NB4 (cell line): ENCODE results near the gene SRBD1.

Experiments
- DNase-seq: peaks from one replicate; pipeline ENCODE4 v3.0.0; 2010; ENCODE audit warnings: low read depth
- H3K4me3 ChIP-seq: one replicate; pipeline ENCODE4 v1.5.1; 2011; ENCODE audit warnings: mild to moderate bottlenecking, low read depth, low read length, moderate library complexity
- MYC ChIP-seq: IDR thresholded peaks from 2 replicates; pipeline ENCODE4 v1.6.1; 2011; ENCODE audit warnings: low read depth, low read length
- POLR2A ChIP-seq: IDR thresholded peaks from 2 replicates; pipeline ENCODE4 v1.6.1; 2011; ENCODE audit warnings: mild to moderate bottlenecking; ENCODE audit not compliant: insufficient read length; ENCODE audit errors: extremely low read depth
- TF ChIP-seq, protein P1 (sequence below): IDR thresholded peaks from one replicate; pipeline ENCODE4 v1.5.1; 2012; ENCODE audit warnings: low read depth, low read length
- TF ChIP-seq, protein P2 (sequence below): IDR thresholded peaks from 2 replicates; pipeline ENCODE4 v1.6.1; 2011; ENCODE audit warnings: low read depth, low read length

The SRBD1 gene

DNA sequence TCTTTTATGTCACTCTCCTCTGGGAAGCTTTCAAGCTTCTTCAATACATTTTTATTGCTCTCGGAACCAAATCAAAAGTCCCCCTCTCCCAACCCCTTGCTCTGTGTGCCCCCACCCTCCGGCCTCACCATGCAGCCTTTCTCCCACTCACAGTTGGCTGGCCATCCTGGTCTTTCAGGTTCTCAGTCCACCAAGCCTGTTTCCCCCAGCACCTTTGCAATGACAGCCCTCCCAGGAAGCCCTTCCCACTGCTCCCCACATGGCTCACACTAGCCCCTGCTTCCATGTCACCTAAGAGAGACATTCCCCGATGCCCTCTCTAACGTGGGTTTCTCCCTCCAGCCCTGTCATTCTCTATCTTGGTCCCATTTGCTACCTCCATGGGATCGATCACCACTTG lies 266.6 kb downstream of the SRBD1 start:
- no peak for TF ChIP-seq POLR2A
- no peak for TF ChIP-seq MYC
- TF ChIP-seq, protein P1, sequence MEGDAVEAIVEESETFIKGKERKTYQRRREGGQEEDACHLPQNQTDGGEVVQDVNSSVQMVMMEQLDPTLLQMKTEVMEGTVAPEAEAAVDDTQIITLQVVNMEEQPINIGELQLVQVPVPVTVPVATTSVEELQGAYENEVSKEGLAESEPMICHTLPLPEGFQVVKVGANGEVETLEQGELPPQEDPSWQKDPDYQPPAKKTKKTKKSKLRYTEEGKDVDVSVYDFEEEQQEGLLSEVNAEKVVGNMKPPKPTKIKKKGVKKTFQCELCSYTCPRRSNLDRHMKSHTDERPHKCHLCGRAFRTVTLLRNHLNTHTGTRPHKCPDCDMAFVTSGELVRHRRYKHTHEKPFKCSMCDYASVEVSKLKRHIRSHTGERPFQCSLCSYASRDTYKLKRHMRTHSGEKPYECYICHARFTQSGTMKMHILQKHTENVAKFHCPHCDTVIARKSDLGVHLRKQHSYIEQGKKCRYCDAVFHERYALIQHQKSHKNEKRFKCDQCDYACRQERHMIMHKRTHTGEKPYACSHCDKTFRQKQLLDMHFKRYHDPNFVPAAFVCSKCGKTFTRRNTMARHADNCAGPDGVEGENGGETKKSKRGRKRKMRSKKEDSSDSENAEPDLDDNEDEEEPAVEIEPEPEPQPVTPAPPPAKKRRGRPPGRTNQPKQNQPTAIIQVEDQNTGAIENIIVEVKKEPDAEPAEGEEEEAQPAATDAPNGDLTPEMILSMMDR = no peak
- TF ChIP-seq, protein P2, sequence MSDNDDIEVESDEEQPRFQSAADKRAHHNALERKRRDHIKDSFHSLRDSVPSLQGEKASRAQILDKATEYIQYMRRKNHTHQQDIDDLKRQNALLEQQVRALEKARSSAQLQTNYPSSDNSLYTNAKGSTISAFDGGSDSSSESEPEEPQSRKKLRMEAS = no peak

DNA sequence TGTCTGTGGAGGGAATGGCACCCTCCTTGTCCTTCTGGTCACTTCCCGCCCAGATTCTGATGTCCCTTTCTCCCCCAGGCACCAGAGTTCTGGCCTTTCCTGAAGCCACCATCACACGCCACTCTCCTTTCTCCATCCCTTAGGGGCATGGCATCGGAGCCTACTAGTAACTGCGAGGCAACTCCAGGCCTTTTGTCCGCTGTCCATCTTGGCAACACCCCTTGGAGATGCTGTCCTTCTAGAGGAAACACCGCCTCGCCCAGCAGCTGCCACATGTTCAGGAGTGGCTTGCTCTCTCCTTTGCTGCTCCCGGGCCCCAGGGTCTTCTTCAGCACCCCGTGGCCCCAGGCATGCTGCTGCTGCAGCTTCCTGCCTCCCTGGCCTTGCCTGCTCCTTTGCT lies 267.0 kb downstream of the SRBD1 start:
- no peak for DNase-seq
- TF ChIP-seq POLR2A (no peak), MYC (no peak)
- H3K4me3 ChIP-seq = no peak overlapping the region

More for the DNA sequence above, 266.6 kb downstream of the SRBD1 start:
- no peak overlapping the region for H3K4me3 ChIP-seq
- DNase-seq = no peak

DNA sequence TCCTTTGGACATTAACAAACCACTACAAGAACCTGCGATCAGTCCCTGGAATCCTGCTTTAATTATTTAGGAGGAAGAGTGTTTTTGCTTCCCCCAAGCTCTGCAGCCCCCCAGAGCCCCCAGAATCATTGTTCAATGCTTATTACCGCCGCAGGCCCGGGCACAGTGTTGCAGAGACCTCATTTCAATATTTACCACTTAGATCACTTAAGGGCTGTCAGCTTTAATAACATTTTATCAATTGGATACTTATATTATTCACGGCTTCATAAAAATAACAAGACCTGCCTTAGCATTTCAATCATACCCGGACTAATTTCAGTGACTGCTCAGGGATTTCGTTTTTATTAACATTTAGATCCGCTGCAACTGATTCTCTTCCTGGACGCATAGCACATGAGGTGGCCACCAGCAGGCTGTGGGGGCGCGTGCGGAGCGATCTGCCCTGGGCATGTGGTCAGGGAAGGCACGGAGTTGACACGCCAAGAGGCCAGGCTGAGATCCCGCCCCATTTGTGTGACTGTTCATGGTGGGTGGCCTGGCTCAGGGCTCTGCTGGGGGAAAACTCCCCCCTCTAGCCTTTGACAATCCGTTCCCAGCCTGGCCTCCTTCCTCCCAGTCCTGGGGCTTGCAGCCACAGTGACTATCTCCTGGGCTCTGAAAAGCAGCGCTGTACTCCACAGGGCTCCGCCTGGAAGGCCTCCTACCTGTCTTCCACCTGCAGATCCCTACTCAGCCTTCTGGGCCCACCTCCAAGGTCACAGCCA lies 267.6 kb downstream of the SRBD1 start:
- TF ChIP-seq, protein P1 = no peak
- no peak for TF ChIP-seq POLR2A
- TF ChIP-seq MYC = no peak
- TF ChIP-seq, protein P2 = no peak
- H3K4me3 ChIP-seq = no peak overlapping the region
- DNase-seq = no peak

DNA sequence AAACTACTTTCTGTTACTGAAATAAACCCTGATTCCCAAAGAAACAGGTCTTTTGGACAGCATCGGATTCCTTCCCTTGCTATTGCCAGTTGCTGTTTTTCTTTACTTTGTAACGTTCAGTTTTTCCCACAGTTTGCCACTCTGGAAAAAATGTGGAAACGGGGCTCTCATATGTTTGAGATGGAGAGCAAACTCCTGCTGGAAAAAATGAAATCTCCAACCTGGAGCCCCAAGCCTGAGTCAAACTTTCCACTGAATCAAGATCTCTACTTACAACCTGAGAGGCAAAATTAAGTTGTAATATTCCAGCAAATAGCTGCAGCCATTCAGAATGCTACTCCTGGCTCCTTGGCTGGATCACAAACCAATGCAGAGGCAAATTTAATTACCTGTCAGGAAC lies 270.7 kb downstream of the SRBD1 start:
- no peak for TF ChIP-seq POLR2A
- TF ChIP-seq, protein P1 = no peak
- TF ChIP-seq, protein P2 = no peak
- TF ChIP-seq MYC = no peak
- DNase-seq = no peak
- H3K4me3 ChIP-seq = no peak overlapping the region

DNA sequence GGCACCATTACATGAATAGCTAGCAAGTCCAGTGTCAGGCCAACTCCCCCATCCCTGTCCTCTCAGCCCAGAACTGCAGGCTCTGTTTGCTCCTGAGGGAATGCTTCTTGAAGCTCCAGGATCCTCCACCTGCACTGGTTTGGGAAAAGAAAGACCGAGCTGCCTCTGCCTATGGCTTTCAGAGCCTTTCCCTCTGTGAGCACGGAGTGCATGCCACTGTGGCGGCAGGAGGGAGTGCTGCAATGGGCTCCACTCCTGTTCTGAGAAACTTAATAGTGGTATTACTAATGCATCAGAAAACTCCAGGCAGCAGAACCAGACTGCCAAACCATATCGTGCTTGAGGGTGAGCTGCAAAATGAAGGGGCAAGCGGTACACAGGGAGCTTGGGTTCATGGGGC lies 271.8 kb downstream of the SRBD1 start:
- TF ChIP-seq POLR2A (no peak), MYC (no peak)
- TF ChIP-seq, protein P1 = no peak
- TF ChIP-seq, protein P2 = no peak
- no peak overlapping the region for H3K4me3 ChIP-seq
- no peak for DNase-seq
